HFF-Myc (cell line): ENCODE measurements around the gene TMEM30B.

Experiments
- DNase-seq: peaks from one replicate; pipeline ENCODE4 v3.0.0-alpha.2; 2011; ENCODE audit warnings: low read depth; ENCODE audit errors: extremely low read depth
- H3K4me3 ChIP-seq: replicated peaks from 2 replicates; pipeline ENCODE4 v1.5.1; 2011; ENCODE audit warnings: low read depth, mild to moderate bottlenecking, control low read depth, low read length
- CTCF ChIP-seq: IDR thresholded peaks from 2 replicates; pipeline ENCODE4 v1.5.1; 2012; ENCODE audit warnings: mild to moderate bottlenecking, low read depth, low read length, control low read depth; ENCODE audit errors: missing control alignments

TMEM30B gene

GRCh38 chr14:61300209-61300608 lies 19.1 kb upstream of the TMEM30B start:
- no peak overlapping the region for H3K4me3 ChIP-seq
- DNase-seq = no peak
- TF ChIP-seq CTCF = no peak

GRCh38 chr14:61298824-61299223 lies 17.7 kb upstream of the TMEM30B start:
- DNase-seq = no peak
- H3K4me3 ChIP-seq = no peak overlapping the region
- no peak for TF ChIP-seq CTCF

- no peak overlapping the region for H3K4me3 ChIP-seq
- DNase-seq = no peak
- TF ChIP-seq CTCF = no peak
These were observed 16.4 kb upstream of the TMEM30B start for GRCh38 chr14:61297581-61297980.

- H3K4me3 ChIP-seq = no peak overlapping the region
- TF ChIP-seq CTCF = peak; percentile 53
- no peak for DNase-seq
These were observed 15.8 kb upstream of the TMEM30B start for GRCh38 chr14:61296719-61297502.

- H3K4me3 ChIP-seq = no peak overlapping the region
- TF ChIP-seq CTCF = no peak
- DNase-seq = no peak
These were observed 15.0 kb upstream of the TMEM30B start for GRCh38 chr14:61296151-61296550.

GRCh38 chr14:61290701-61291100 lies 9.6 kb upstream of the TMEM30B start:
- no peak overlapping the region for H3K4me3 ChIP-seq
- no peak for TF ChIP-seq CTCF
- no peak for DNase-seq

GRCh38 chr14:61288720-61289119 lies 7.6 kb upstream of the TMEM30B start:
- H3K4me3 ChIP-seq = no peak overlapping the region
- TF ChIP-seq CTCF = no peak
- DNase-seq = no peak
